ENCODE measurements around the gene CFAP65. TPM values are rescaled to one million over a fixed set of nuclear protein-coding genes. Genes with fewer than 3 reads are reported as not detected.

The CFAP65 gene
- total and polyA plus RNA-seq, 2 of the 13 experiments (the other 11 are each of a cell fraction or from before 2014, with no cell fraction given), result 0.05 TPM; not detected in 1

GRCh38 chr2:219045937-219046550 is 4.7 kb upstream of the CFAP65 start (continued):
- no peak; the same call in 1 of the 2 replicates for TF ChIP-seq RFXANK (CRISPR knock-in tag; IDR thresholded peaks at IDR 0.05)
- TF ChIP-seq ZNF383 (CRISPR knock-in tag; IDR thresholded peaks at IDR 0.05; ENCODE audit: borderline replicate concordance), result no peak
- TF ChIP-seq THAP8 (CRISPR knock-in tag; IDR thresholded peaks at IDR 0.05; ENCODE audit: borderline replicate concordance), result no peak
- TF ChIP-seq TFDP1 (CRISPR knock-in tag; IDR thresholded peaks at IDR 0.05; ENCODE audit: borderline replicate concordance), result no peak
- no peak for TF ChIP-seq CREB1 (IDR thresholded peaks at IDR 0.05)
- no peak for TF ChIP-seq CREB1 (CRISPR knock-in tag; IDR thresholded peaks at IDR 0.05)
- no peak for TF ChIP-seq SALL2 (CRISPR knock-in tag; IDR thresholded peaks at IDR 0.05)
- TF ChIP-seq ZNF292 (CRISPR knock-in tag; IDR thresholded peaks at IDR 0.05; ENCODE audit: borderline replicate concordance, low read depth), result no peak
- no peak for TF ChIP-seq TOE1 (CRISPR knock-in tag; IDR thresholded peaks at IDR 0.05)
- TF ChIP-seq PLSCR1 (CRISPR knock-in tag; IDR thresholded peaks at IDR 0.05; ENCODE audit: borderline replicate concordance), result no peak
- no peak for TF ChIP-seq ZNF326 (CRISPR knock-in tag; IDR thresholded peaks at IDR 0.05; ENCODE audit: borderline replicate concordance)
- TF ChIP-seq ZNF639 (CRISPR knock-in tag; conservative IDR thresholded peaks at IDR 0.05), result no peak
- TF ChIP-seq RAD51 (IDR thresholded peaks at IDR 0.05; ENCODE audit: borderline replicate concordance), result no peak
- no peak for TF ChIP-seq HOXD1 (CRISPR knock-in tag; IDR thresholded peaks at IDR 0.05)
- no peak; the same call in 1 of the 2 replicates for TF ChIP-seq HOXA3 (CRISPR knock-in tag; IDR thresholded peaks at IDR 0.05)
- no peak for TF ChIP-seq MAZ (IDR thresholded peaks at IDR 0.05; ENCODE audit: borderline replicate concordance, low read depth, low read length)
- TF ChIP-seq MAZ (CRISPR knock-in tag; IDR thresholded peaks at IDR 0.05; ENCODE audit: low read depth), result no peak
- TF ChIP-seq TIGD3 (CRISPR knock-in tag; IDR thresholded peaks at IDR 0.05; ENCODE audit: borderline replicate concordance), result no peak
- no peak for TF ChIP-seq NFYB (CRISPR knock-in tag; IDR thresholded peaks at IDR 0.05)
- no peak for TF ChIP-seq NR2F2 (IDR thresholded peaks at IDR 0.05; ENCODE audit: borderline replicate concordance, low read depth)
- TF ChIP-seq MXD1 (CRISPR knock-in tag; IDR thresholded peaks at IDR 0.05), result peak; percentile 44; the same call in 1 of the 2 replicates
- TF ChIP-seq NCOR1 (IDR thresholded peaks at IDR 0.05; ENCODE audit: borderline replicate concordance, low read length), result no peak
- no peak for TF ChIP-seq ZNF207 (IDR thresholded peaks at IDR 0.05; ENCODE audit: borderline replicate concordance)
- no peak for TF ChIP-seq NR1H2 (CRISPR knock-in tag; IDR thresholded peaks at IDR 0.05; ENCODE audit: borderline replicate concordance, low read depth)

Data from HepG2 (cell line).